Upper lobe of right lung (tissue), 1 donor: Measurements from ENCODE around the gene ADGRE2. TPM values are rescaled to one million over a fixed set of nuclear protein-coding genes. Genes with fewer than 3 reads are reported as not detected.
"Not testable (repeated sequence)": the region's sequence is repeated elsewhere in the genome, so short reads cannot be mapped to it uniquely, and the experiment has no call there.

Experiments
- ATAC-seq: fragments of 200-7000 bp; cut with Tn5 transposase; one replicate; pipeline ENCODE4 v1.9.1; 2020; ENCODE audit warnings: mild to moderate bottlenecking, moderate library complexity
- DNase-seq: peaks from one replicate; pipeline ENCODE4 v3.0.0-alpha.2; 2020
- H3K27ac ChIP-seq: fragments of 200-600 bp; one replicate; pipeline ENCODE4 v1.8.0; 2022
- H3K27me3 ChIP-seq: fragments of 200-600 bp; one replicate; pipeline ENCODE4 v1.8.0; 2022; ENCODE audit warnings: mild to moderate bottlenecking
- H3K36me3 ChIP-seq: fragments of 200-600 bp; one replicate; pipeline ENCODE4 v1.8.0; 2022
- H3K4me1 ChIP-seq: fragments of 200-600 bp; one replicate; pipeline ENCODE4 v1.8.0; 2022
- H3K4me3 ChIP-seq: fragments of 200-600 bp; one replicate; pipeline ENCODE4 v1.8.0; 2022; ENCODE audit warnings: mild to moderate bottlenecking
- H3K9me3 ChIP-seq: fragments of 200-600 bp; one replicate; pipeline ENCODE4 v1.8.0; 2022
- CTCF ChIP-seq: fragments of 200-600 bp; IDR thresholded peaks from one replicate; pipeline ENCODE4 v1.8.0; 2022; ENCODE audit warnings: antibody characterized with exemption
- intact Hi-C: fragments of 100-400 bp; cut with DNase I; formaldehyde crosslinking; loops from one replicate; pipeline ENCODE4 v1.11.0; 2022
- total RNA-seq: library from RNA; stranded (reverse); fragmentation: NEBNext Ultra II Directional; extraction: Animal tissue kit (Norgen Biotek cat#: 25700); gene quantifications from one replicate; pipeline ENCODE4 v1.2.1, GENCODE V29; 2021
- donor health status: DM: no; HTN: yes; CAD: no; lungs with severe emphysema.

ADGRE2 gene
- total RNA-seq, 1 donor from 2014 or later: 17.0 TPM

- H3K4me3 ChIP-seq: no peak overlapping the region
- ATAC-seq (no peak), DNase-seq (no peak)
- intact Hi-C loops: no loop called here
- no peaks in the 10 kb centered on the region for H3K36me3 ChIP-seq
- H3K9me3 ChIP-seq: no peaks in the 10 kb centered on the region
- no peaks in the 10 kb centered on the region for H3K27me3 ChIP-seq
- no peak for TF ChIP-seq CTCF
- no peaks in the 10 kb centered on the region for H3K4me1 ChIP-seq
- H3K27ac ChIP-seq: no peak overlapping the region
Measured at GRCh38 chr19:14767466-14767971, 10.8 kb downstream of the ADGRE2 start.

GRCh38 chr19:14765841-14766240 is 12.5 kb downstream of the ADGRE2 start:
- H3K4me3 ChIP-seq, H3K27me3 ChIP-seq, intact Hi-C loops, H3K4me1 ChIP-seq, DNase-seq, H3K36me3 ChIP-seq, H3K9me3 ChIP-seq, H3K27ac ChIP-seq: not testable (repeated sequence)
- ATAC-seq: peak; percentile 13

GRCh38 chr19:14765403-14765802 is 13.0 kb downstream of the ADGRE2 start:
- ATAC-seq: peak; percentile 12
- H3K36me3 ChIP-seq, DNase-seq, H3K27ac ChIP-seq, intact Hi-C loops, H3K4me1 ChIP-seq, H3K4me3 ChIP-seq, H3K9me3 ChIP-seq, H3K27me3 ChIP-seq: not testable (repeated sequence)

- no peak overlapping the region for H3K27ac ChIP-seq
- H3K9me3 ChIP-seq: no peaks in the 10 kb centered on the region
- TF ChIP-seq CTCF: no peak
- intact Hi-C loops: no loop called here
- H3K4me1 ChIP-seq: no peaks in the 10 kb centered on the region
- no peak overlapping the region for H3K4me3 ChIP-seq
- no peaks in the 10 kb centered on the region for H3K27me3 ChIP-seq
- H3K36me3 ChIP-seq: no peaks in the 10 kb centered on the region
- ATAC-seq (no peak), DNase-seq (peak; percentile 50)
Measured at GRCh38 chr19:14764401-14764800, 14.0 kb downstream of the ADGRE2 start.

GRCh38 chr19:14763497-14764145 is 14.7 kb downstream of the ADGRE2 start:
- H3K9me3 ChIP-seq: no peaks in the 10 kb centered on the region
- no peaks in the 10 kb centered on the region for H3K36me3 ChIP-seq
- H3K27ac ChIP-seq: no peak overlapping the region
- DNase-seq (no peak), ATAC-seq (no peak)
- intact Hi-C loops: no loop called here
- no peak for TF ChIP-seq CTCF
- no peaks in the 10 kb centered on the region for H3K27me3 ChIP-seq
- H3K4me1 ChIP-seq: no peaks in the 10 kb centered on the region
- no peak overlapping the region for H3K4me3 ChIP-seq

- ATAC-seq (no peak), DNase-seq (no peak)
- no peaks in the 10 kb centered on the region for H3K36me3 ChIP-seq
- no peak for TF ChIP-seq CTCF
- no peaks in the 10 kb centered on the region for H3K27me3 ChIP-seq
- H3K9me3 ChIP-seq: no peaks in the 10 kb centered on the region
- H3K4me3 ChIP-seq: no peak overlapping the region
- H3K4me1 ChIP-seq: no peaks in the 10 kb centered on the region
- no peak overlapping the region for H3K27ac ChIP-seq
- intact Hi-C loops: no loop called here
Measured at GRCh38 chr19:14762111-14762510, 16.2 kb downstream of the ADGRE2 start.

- intact Hi-C loops: no loop called here
- Histone ChIP-seq H3K4me1 (no peaks in the 10 kb centered on the region), H3K27ac (no peak overlapping the region), H3K9me3 (no peaks in the 10 kb centered on the region), H3K36me3 (no peaks in the 10 kb centered on the region), H3K4me3 (no peak overlapping the region), H3K27me3 (no peaks in the 10 kb centered on the region)
- ATAC-seq: no peak
- DNase-seq: no peak
- no peak for TF ChIP-seq CTCF
Measured at GRCh38 chr19:14761607-14762006, 16.8 kb downstream of the ADGRE2 start.
